ENCODE measurements around the gene PLXNA4.
"Not testable (repeated sequence)": the region's sequence is repeated elsewhere in the genome, so short reads cannot be mapped to it uniquely, and the experiment has no call there.

Gene PLXNA4

DNA sequence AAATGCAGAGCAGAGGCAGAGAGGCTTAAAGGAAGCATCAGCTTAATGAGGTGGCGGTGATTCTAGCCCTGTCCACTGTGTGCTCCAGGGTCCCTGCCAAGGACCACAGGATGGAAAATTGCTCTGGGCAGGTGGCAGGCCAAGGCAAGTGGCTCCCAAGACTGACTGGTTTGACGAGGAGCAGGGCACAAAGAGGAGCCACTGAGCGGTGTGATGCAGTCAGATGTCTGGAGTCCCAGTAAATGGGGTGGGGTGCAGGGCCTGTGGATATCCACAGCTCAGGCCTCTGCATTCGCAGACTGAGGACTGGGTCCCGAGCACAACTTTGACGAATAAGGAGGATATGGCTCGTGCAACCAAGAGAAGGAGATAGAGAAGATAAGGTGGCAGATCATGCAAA is 385.6 kb downstream of the PLXNA4 start:
- no peaks in the 10 kb centered on the region for H3K27me3 ChIP-seq (ENCODE audit: low read depth)
- no peaks in the 10 kb centered on the region for H3K9me3 ChIP-seq
- H3K4me1 ChIP-seq = no peaks in the 10 kb centered on the region
- no peak overlapping the region for H3K4me3 ChIP-seq
- DNase-seq (ENCODE audit: low spot score in 2 of 2) = no peak
- in situ Hi-C loops (cut with MboI; ENCODE audit: low sequenced_read_pairs) = no loop called here
- no peaks in the 10 kb centered on the region for H3K36me3 ChIP-seq (replicated peaks)

DNA sequence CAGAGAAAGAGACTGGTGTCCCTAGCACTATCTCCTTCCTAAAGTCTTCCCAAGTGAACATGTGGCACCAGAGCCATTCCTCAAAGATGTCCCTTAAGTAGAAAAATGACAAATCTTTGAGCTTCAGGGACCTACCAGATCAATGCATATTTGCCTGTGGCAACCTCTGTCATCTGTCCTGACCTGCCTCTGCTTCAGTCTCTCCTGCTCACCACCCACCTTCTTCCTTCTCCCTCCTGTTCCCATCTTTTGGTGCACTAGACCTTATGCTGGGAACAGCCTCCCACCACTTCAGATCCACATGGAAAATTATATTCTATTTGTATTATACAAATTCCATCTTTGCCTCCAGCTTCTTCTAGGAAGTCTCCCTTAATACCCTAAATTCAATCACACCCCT is 386.4 kb downstream of the PLXNA4 start:
- in situ Hi-C loops (cut with MboI; ENCODE audit: low sequenced_read_pairs) = no loop called here
- H3K4me1 ChIP-seq = no peaks in the 10 kb centered on the region
- no peaks in the 10 kb centered on the region for H3K36me3 ChIP-seq (replicated peaks)
- no peak for DNase-seq (ENCODE audit: low spot score in 2 of 2)
- no peak overlapping the region for H3K4me3 ChIP-seq
- no peaks in the 10 kb centered on the region for H3K9me3 ChIP-seq
- no peaks in the 10 kb centered on the region for H3K27me3 ChIP-seq (ENCODE audit: low read depth)

DNA sequence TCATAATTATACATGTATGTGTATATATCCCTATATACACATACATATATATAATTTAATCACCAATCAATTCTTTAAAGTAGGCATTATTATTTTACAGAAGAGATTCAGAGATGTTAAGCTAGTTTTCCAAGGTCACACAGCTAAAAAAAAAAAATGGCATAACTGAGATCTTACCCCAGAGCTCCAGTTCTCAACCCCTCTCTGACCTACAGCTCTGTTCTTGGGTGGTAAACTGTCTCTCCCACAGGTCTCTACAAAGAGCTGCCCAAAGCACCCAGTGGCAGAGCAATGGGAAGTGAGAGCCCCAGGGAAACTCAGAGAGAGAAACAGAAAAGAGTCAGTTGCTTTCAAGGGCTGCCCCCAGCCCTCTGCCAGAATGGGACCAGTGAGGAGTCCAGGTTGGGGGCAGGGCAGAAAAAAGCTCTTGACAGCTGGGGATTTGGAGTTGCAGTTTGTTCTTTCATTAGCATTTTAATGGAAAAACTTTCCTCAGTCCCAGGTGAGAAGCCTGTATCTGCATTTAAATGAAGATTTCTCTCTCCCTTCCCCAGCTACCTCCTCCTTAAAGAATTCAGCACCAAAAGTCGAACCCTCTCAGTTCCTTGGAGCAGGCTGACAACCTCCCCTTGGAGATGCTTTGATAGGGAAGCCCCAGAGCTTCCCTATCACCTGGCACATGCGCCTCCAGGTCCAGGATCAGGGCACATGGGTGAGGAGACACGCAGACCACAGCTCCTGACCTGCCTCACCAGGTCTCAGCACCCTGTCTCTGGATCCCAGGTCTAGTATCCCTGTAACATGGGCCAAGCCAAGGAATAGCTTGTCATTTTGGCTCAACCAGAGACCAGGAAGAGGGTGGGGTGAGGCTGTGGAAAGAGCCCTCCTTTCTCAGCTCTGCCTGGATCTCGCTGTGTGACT is 388.1 kb downstream of the PLXNA4 start:
- no peaks in the 10 kb centered on the region for H3K4me1 ChIP-seq
- in situ Hi-C loops (cut with MboI; ENCODE audit: low sequenced_read_pairs) = no loop called here
- H3K27me3 ChIP-seq (ENCODE audit: low read depth) = no peaks in the 10 kb centered on the region
- no peaks in the 10 kb centered on the region for H3K9me3 ChIP-seq
- no peak for DNase-seq (ENCODE audit: low spot score in 2 of 2)
- H3K36me3 ChIP-seq (replicated peaks) = no peaks in the 10 kb centered on the region
- no peak overlapping the region for H3K4me3 ChIP-seq

DNA sequence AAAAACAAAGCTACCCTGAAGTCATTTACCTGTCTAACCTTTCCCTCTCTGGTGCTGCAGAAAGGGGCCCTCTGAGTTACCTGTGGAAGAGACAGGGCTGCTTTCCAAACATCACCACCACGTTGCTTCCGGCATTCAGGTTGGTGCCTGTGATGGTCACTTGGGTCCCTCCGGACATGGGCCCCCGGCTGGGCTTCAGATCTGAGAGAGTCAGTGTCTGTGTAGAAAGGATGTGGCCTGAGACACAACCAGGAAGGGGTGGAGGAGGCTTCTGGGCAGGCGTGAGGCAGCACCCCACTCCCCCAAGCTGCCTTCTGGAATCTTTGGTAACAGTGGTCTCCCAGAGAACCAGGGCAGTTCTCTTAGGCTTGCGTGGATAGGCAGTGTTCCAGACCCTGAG is 388.9 kb downstream of the PLXNA4 start:
- DNase-seq (ENCODE audit: low spot score in 2 of 2) = no peak
- Histone ChIP-seq H3K4me3 (no peak overlapping the region), H3K4me1 (no peaks in the 10 kb centered on the region), H3K27me3 (ENCODE audit: low read depth) (no peaks in the 10 kb centered on the region), H3K9me3 (no peaks in the 10 kb centered on the region), H3K36me3 (replicated peaks) (no peaks in the 10 kb centered on the region)
- in situ Hi-C loops (cut with MboI; ENCODE audit: low sequenced_read_pairs) = no loop called here

DNA sequence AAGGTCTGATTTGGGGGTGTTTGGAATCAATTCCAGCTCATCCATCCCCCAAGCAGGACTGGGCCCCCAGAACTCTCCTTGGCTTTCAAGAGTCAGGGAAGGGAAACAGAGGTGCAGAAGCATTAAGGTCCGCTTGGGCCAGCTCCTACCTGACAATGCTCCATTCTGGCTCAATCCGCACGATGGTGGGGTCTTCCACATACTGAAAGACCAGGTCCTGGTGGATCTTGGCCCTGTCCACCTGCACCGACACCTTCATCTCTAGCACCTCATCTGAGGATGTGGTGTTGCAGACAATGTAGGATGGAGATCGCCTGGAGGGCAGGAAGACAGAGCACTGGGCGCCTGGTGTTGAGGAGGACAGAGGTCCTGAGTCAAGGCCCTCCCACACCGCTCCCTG is 391.1 kb downstream of the PLXNA4 start:
- Histone ChIP-seq H3K4me1 (no peaks in the 10 kb centered on the region), H3K27me3 (ENCODE audit: low read depth) (no peaks in the 10 kb centered on the region), H3K4me3 (no peak overlapping the region), H3K9me3 (no peaks in the 10 kb centered on the region), H3K36me3 (replicated peaks) (no peaks in the 10 kb centered on the region)
- no peak for DNase-seq (ENCODE audit: low spot score in 2 of 2)
- in situ Hi-C loops (cut with MboI; ENCODE audit: low sequenced_read_pairs) = no loop called here

DNA sequence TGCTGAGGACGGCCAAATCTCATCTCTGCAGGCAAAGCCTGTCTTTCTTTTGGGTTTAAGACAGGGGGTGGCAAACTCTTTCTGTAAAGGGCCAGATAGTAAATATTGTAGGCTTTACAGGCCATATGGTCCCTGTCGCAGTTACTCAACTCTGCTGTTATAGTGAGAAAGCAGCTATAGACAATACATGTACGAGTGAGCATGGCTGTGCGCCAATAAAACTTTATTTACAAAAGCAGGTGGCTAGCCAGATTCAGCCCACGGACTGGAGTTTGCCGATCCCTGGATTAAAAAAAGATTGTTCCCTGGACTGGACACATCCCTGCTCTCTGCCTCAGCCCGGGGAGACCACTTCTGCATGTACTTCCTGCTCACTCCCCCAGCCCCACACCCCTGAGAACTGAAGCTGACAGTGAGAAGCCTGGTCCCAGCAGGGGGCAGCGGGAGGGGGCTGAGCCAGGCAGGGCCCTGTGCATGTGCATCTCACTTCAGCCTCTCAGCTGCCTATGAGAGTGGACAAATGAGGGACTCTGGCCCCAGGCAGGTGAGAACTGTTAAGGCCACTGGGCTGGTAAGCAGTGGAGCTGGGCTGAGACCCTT is 392.4 kb downstream of the PLXNA4 start:
- in situ Hi-C loops (cut with MboI; ENCODE audit: low sequenced_read_pairs) = no loop called here
- DNase-seq (ENCODE audit: low spot score in 2 of 2) = no peak
- Histone ChIP-seq H3K27me3 (ENCODE audit: low read depth) (no peaks in the 10 kb centered on the region), H3K36me3 (replicated peaks) (no peaks in the 10 kb centered on the region), H3K4me3 (no peak overlapping the region), H3K9me3 (no peaks in the 10 kb centered on the region), H3K4me1 (no peaks in the 10 kb centered on the region)

DNA sequence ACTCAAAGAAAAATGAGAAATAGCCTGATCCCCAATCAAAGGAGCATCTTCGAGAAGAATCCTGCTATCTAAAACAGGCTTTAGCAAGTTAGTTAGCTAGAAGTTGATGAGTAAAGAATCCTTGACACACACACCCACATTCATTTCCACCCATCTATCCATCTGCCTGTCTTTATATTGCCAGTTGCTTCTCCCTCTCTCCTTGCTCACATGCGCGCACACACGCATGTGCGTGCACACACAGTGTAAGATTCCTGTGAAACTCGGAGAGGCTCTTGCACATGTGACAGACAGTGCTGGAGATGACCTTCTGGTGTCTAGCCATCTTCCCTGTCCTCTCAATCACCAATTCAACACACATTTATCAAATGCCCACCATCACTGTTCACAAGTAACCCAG is 393.3 kb downstream of the PLXNA4 start:
- Histone ChIP-seq H3K36me3 (replicated peaks) (no peaks in the 10 kb centered on the region), H3K9me3 (no peaks in the 10 kb centered on the region), H3K4me3 (no peak overlapping the region), H3K4me1 (no peaks in the 10 kb centered on the region), H3K27me3 (ENCODE audit: low read depth) (no peaks in the 10 kb centered on the region)
- DNase-seq (ENCODE audit: low spot score in 2 of 2) = no peak
- in situ Hi-C loops (cut with MboI; ENCODE audit: low sequenced_read_pairs) = no loop called here

DNA sequence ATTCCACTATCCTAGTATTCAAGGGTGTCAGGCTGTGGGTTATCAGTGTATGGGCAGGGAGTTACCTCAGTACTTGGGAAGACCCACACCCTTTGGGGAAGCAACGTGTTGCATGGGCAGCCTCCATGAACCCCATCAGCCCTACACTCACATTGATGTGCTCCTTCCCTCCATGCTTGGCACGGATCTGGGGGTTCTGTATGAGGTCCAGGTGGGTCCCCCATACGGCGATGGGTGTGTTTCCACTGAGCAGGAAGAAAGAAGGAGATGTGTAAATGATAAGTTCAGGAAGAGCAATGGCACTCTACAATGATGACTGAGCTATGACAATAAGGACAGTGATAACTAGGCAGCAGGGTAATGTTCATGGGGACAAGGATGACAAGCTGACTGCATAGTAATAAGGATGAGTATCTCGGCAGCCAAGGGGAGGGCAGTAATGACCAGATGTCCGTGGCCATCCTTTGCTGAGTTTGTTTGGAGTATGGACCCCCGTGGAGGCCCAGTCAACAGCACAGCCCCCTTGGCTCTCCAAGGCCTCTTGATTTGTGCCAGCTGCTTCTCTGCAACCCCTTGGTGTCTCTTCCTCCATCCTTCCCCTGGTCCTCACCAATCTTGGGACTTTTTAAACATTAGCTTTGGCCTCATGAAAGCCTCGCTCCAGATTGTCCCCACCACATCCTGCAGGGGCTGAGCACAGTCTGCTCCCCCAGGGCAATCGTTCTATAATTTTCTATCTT is 394.2 kb downstream of the PLXNA4 start:
- H3K36me3 ChIP-seq (replicated peaks) = no peaks in the 10 kb centered on the region
- H3K27me3 ChIP-seq (ENCODE audit: low read depth) = no peaks in the 10 kb centered on the region
- no peaks in the 10 kb centered on the region for H3K4me1 ChIP-seq
- no peak overlapping the region for H3K4me3 ChIP-seq
- in situ Hi-C loops (cut with MboI; ENCODE audit: low sequenced_read_pairs) = no loop called here
- DNase-seq (ENCODE audit: low spot score in 2 of 2) = no peak
- no peaks in the 10 kb centered on the region for H3K9me3 ChIP-seq

DNA sequence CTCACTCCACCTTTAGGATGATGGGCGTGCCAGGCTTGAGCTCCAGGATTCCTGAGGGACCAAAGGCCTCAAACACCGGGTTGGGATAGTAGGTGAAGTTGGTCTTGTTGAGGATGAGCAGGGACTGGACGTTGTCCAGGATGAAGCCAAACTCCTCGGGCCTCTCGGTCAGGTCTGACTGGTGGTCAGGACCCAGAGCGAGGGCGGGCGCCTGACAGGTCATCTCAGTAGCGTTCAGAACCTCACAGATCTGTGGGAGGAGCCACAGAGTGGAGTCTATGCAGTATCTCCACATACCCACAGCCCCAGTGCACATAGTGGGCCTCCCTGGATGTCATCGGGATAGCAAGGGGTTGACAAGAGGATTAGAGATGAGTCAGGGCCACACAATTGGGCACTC is 394.9 kb downstream of the PLXNA4 start:
- H3K4me1 ChIP-seq = no peaks in the 10 kb centered on the region
- no peaks in the 10 kb centered on the region for H3K27me3 ChIP-seq (ENCODE audit: low read depth)
- H3K36me3 ChIP-seq (replicated peaks) = no peaks in the 10 kb centered on the region
- no peak for DNase-seq (ENCODE audit: low spot score in 2 of 2)
- H3K4me3 ChIP-seq = no peak overlapping the region
- in situ Hi-C loops (cut with MboI; ENCODE audit: low sequenced_read_pairs) = no loop called here
- H3K9me3 ChIP-seq = no peaks in the 10 kb centered on the region

DNA sequence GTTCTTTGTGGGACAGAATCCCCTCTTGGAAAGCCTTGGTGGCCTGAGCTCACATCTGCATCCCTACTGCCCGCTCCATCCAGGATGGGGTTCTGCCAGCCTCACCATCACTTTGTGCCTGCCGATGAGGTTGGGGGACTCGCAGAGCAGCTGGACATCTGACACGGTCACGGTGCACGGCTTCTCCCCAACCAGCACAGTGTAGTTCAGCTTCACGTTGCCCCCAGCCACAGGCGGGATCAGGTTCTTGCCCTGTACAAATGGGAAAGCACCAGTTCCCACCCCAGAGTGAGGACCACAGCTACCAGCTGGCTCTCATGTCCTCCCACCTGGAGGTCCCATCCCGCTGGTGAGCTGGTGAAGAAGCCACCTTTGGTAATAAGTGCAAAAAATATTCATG is 395.8 kb downstream of the PLXNA4 start:
- no peak overlapping the region for H3K4me3 ChIP-seq
- no peaks in the 10 kb centered on the region for H3K27me3 ChIP-seq (ENCODE audit: low read depth)
- no peaks in the 10 kb centered on the region for H3K36me3 ChIP-seq (replicated peaks)
- no peaks in the 10 kb centered on the region for H3K4me1 ChIP-seq
- no peaks in the 10 kb centered on the region for H3K9me3 ChIP-seq
- in situ Hi-C loops (cut with MboI; ENCODE audit: low sequenced_read_pairs) = no loop called here
- no peak for DNase-seq (ENCODE audit: low spot score in 2 of 2)

DNA sequence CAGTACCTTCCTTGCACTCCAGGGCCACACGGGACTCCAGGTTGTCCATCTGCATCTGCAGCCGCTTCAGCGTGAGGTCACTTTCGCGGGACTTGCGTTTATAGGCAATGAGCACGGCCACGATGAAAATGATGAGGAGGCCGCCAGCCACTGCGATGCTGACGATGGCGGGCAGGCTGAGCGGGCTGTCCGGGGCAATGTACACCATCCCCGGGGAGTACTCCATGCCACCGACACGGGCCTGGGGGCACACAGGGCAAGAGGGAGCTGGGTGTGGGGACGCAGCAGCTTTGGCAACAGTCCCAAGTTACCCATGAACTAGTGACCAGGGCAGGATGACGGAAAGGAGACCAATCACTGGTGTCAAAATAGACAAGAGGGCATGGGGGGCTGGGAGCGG is 396.6 kb downstream of the PLXNA4 start:
- H3K27me3 ChIP-seq (ENCODE audit: low read depth) = no peaks in the 10 kb centered on the region
- in situ Hi-C loops (cut with MboI; ENCODE audit: low sequenced_read_pairs) = no loop called here
- H3K36me3 ChIP-seq (replicated peaks) = no peaks in the 10 kb centered on the region
- no peak overlapping the region for H3K4me3 ChIP-seq
- no peak for DNase-seq (ENCODE audit: low spot score in 2 of 2)
- no peaks in the 10 kb centered on the region for H3K9me3 ChIP-seq
- no peaks in the 10 kb centered on the region for H3K4me1 ChIP-seq

DNA sequence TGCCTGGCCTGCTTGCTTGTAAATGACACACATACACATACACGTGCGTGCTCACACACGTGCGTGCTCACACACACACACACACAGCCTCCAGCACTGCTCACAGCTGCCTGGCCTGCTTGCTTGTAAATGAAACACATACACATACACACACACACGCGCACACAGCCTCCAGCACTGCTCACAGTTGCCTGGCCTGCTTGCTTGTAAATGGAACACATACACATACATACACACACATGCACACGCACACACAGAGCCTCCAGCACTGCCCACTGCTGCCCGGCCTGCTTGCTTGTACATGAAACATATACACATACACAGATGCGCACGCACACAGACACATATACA is 397.2 kb downstream of the PLXNA4 start:
- H3K27me3 ChIP-seq (ENCODE audit: low read depth) = no peaks in the 10 kb centered on the region
- no peaks in the 10 kb centered on the region for H3K36me3 ChIP-seq (replicated peaks)
- no peak for DNase-seq (ENCODE audit: low spot score in 2 of 2)
- H3K4me1 ChIP-seq = no peaks in the 10 kb centered on the region
- no peaks in the 10 kb centered on the region for H3K9me3 ChIP-seq
- in situ Hi-C loops (cut with MboI; ENCODE audit: low sequenced_read_pairs) = no loop called here
- H3K4me3 ChIP-seq = no peak overlapping the region

DNA sequence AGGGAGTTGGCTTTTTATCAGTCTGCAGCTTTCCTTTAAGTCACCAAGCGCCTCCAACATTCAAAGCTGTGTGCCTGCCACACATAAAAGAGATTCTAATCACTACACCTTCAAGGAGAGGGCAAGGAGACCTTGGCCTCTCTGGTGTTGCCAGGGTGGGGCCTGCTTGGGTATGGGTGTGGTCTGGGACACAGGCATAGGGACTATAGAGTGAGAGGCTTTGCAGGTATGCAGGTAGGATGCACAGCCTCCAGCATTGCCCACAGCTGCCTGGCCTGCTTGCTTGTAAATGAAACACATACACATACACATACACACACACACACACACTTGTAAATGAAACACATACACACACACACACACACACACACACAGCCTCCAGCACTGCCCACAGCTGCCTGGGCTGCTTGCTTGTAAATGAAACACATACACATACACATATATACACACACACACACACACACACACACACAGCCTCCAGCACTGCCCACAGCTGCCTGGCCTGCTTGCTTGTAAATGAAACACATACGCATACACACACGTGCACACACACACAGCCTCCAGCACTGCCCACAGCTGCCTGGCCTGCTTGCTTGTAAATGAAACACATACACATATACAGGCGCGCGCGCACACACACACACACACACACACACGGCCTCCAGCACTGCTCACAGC is 397.7 kb downstream of the PLXNA4 start:
- H3K4me3 ChIP-seq; H3K36me3 ChIP-seq (replicated peaks); H3K9me3 ChIP-seq: not testable (repeated sequence)

More for the DNA sequence above, 397.7 kb downstream of the PLXNA4 start:
- in situ Hi-C loops (cut with MboI; ENCODE audit: low sequenced_read_pairs); DNase-seq (ENCODE audit: low spot score in 2 of 2); H3K27me3 ChIP-seq (ENCODE audit: low read depth); H3K4me1 ChIP-seq: not testable (repeated sequence)
